ENCODE data around the gene RASGEF1B. TPM values are rescaled to one million over a fixed set of nuclear protein-coding genes. Genes with fewer than 3 reads are reported as not detected.

Gene RASGEF1B
- total RNA-seq, 4 donors from 2014 or later, result 0.77 to 25.9 (median 12.2) TPM

DNA sequence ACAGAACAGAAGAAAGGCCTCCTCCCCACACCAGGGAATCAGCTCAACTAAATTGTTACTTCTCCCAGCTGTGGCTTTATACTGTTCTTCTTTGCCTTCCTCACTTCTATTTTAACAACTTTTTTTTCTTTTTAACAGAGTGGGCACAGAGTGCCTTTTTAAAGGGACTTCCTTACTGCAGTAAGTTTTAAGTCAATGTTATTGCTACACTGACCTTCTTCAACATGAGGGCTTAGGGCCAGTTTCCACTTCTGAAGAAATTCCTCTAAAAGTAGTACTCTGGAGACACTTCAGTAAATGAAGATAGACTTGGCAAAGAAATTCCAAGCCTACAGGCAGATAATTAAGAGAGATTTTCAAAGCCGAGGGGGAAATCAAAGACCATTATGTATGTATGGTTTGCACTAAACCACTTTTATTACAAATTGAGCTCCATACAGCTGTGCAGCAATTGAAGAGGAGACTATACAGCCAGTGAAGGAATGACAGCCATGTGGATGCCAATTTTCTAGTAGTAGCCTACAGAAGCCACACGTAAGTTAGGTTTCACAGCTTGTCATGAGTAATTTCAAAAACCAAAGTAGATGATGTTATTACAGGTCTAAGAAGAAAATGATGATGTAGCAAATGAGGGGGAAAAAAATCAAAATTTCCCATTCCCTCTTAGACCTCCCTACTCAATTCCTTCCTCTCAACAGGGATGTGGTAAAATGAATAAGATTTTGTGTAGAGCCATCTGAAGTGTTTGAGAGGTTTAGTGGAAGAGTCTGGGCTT, 36.9 kb upstream of the RASGEF1B start:
- no peak for DNase-seq
- H3K4me3 ChIP-seq, result no peak overlapping the region

GRCh38 chr4:81507530-81507929, 35.8 kb upstream of the RASGEF1B start:
- Histone ChIP-seq H3K27me3 (no peaks in the 10 kb centered on the region), H3K9me3 (no peaks in the 10 kb centered on the region), H3K4me3 (no peak overlapping the region), H3K4me1 (no peaks in the 10 kb centered on the region), H3K36me3 (no peaks in the 10 kb centered on the region), H3K27ac (no peak overlapping the region)
- TF ChIP-seq POLR2A (IDR thresholded peaks at IDR 0.05) (no peak), CTCF (IDR thresholded peaks at IDR 0.05) (no peak)
- no peak for DNase-seq
- intact Hi-C loops (cut with DNase I; ENCODE audit: low total_unique reads), result no loop called here

More for the DNA sequence above, 36.9 kb upstream of the RASGEF1B start:
- TF ChIP-seq CTCF (IDR thresholded peaks at IDR 0.05), result no peak
- no peak for TF ChIP-seq POLR2A (IDR thresholded peaks at IDR 0.05)
- Histone ChIP-seq H3K9me3 (no peaks in the 10 kb centered on the region), H3K27me3 (no peaks in the 10 kb centered on the region), H3K27ac (no peak overlapping the region), H3K36me3 (no peaks in the 10 kb centered on the region), H3K4me1 (no peaks in the 10 kb centered on the region)
- intact Hi-C loops (cut with DNase I; ENCODE audit: low total_unique reads), result no loop called here

- intact Hi-C loops (cut with DNase I; ENCODE audit: low total_unique reads), result no loop called here
- Histone ChIP-seq H3K36me3 (no peaks in the 10 kb centered on the region), H3K27me3 (no peaks in the 10 kb centered on the region), H3K27ac (no peak overlapping the region), H3K4me1 (no peaks in the 10 kb centered on the region), H3K9me3 (no peaks in the 10 kb centered on the region), H3K4me3 (no peak overlapping the region)
- no peak for DNase-seq
- TF ChIP-seq CTCF (IDR thresholded peaks at IDR 0.05) (no peak), POLR2A (IDR thresholded peaks at IDR 0.05) (no peak)
Measured at GRCh38 chr4:81506731-81507130, 35.0 kb upstream of the RASGEF1B start.

- TF ChIP-seq CTCF (IDR thresholded peaks at IDR 0.05), result no peak
- no peak for TF ChIP-seq POLR2A (IDR thresholded peaks at IDR 0.05)
- Histone ChIP-seq H3K4me1 (no peaks in the 10 kb centered on the region), H3K27me3 (no peaks in the 10 kb centered on the region), H3K4me3 (no peak overlapping the region), H3K27ac (peak overlapping the region; percentile 29 to 42), H3K9me3 (no peaks in the 10 kb centered on the region), H3K36me3 (no peaks in the 10 kb centered on the region)
- intact Hi-C loops (cut with DNase I; ENCODE audit: low total_unique reads), result no loop called here
- no peak for DNase-seq
Measured at GRCh38 chr4:81505726-81506125, 34.0 kb upstream of the RASGEF1B start.

DNA sequence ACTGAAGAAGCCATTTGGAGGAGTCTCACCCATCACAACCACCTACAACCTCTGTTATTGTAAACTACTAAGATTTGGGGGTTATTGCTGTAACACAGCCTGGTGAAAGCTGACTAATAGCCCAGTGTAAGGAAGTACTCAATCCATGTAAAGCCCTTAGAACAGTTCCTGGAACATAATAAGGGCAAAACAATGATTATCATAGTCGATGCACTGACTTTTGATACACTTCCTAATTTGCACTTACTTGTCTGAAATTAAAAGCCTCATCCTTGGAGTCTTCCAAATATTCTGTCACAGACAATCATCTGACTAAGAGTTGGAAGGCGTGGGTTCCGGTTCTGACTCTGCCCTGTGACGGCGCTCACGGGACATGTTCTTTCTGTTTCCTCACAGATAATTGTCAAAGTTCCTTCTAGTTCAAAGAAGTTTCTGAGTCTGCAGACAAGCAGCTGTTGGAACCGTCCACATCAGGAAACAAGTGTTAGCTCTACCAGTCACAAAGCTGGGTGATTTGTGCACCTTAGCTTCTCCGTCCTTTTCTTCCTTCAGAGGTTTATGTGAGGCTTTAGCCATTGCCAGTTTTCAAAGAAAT, 33.4 kb upstream of the RASGEF1B start:
- Histone ChIP-seq H3K4me3 (no peak overlapping the region), H3K27me3 (no peaks in the 10 kb centered on the region), H3K27ac (peak overlapping the region; percentile 29 to 42), H3K4me1 (no peaks in the 10 kb centered on the region), H3K9me3 (no peaks in the 10 kb centered on the region), H3K36me3 (no peaks in the 10 kb centered on the region)
- TF ChIP-seq POLR2A (IDR thresholded peaks at IDR 0.05), result no peak
- no peak for TF ChIP-seq CTCF (IDR thresholded peaks at IDR 0.05)
- intact Hi-C loops (cut with DNase I; ENCODE audit: low total_unique reads), result no loop called here
- peak; percentile 27 to 65 for DNase-seq

All from uterus (tissue), 4 donors.